Peyer's patch (tissue), 4 donors: ENCODE measurements around the gene PSMC3.

ENCODE experiments used
- POLR2A ChIP-seq, 2 donors: fragments of 450-650 bp; IDR thresholded peaks; one replicate each; pipeline ENCODE4 v1.5.1; 2017; ENCODE audit warnings: antibody characterized with exemption in 2 of 2, mild to moderate bottlenecking in 2 of 2, moderate library complexity in 2 of 2
- TF ChIP-seq, protein P1 (sequence below), 6 experiments: fragments of 450-650 bp in 4 of 6; fragments of 200-600 bp in 2 of 6; sonication (generic) in 1 of 6; IDR thresholded peaks; one replicate each; pipeline ENCODE4 v1.5.1; 2017 to 2019; ENCODE audit warnings: antibody characterized with exemption in 6 of 6, mild to moderate bottlenecking in 3 of 6, moderate library complexity in 1 of 6

DNA sequence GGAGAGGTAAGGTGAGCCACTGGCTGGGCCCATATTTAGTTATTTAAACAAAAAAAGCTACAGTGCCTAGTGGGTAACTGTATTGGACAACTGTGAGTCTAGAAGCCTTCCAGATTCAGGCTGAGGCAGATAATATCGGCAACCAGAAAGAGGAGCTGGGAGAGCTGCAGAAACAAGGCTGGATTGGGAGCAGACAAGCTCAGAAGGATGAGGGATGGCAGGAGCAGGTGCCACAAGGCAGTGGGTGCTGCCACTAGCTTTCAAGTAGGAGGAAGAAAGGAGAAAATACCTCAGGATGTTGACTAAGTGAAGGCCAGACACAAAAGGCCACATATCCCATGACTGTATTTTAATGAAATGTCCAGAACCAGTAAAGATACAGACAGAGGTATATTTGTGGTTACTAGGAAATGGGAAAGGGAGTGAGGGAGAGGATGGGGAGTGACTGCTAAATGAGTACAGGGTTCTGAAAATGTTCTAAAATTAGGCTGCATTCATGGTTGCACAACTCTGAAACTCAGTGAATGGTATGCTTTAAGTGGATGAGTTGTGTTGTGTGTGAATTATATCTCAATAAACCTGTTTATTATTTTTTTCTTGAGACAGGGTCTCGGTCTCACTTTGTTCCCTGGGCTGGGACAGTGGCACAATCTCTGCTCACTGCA lies 34.5 kb upstream of the PSMC3 start:
- TF ChIP-seq, protein P1, sequence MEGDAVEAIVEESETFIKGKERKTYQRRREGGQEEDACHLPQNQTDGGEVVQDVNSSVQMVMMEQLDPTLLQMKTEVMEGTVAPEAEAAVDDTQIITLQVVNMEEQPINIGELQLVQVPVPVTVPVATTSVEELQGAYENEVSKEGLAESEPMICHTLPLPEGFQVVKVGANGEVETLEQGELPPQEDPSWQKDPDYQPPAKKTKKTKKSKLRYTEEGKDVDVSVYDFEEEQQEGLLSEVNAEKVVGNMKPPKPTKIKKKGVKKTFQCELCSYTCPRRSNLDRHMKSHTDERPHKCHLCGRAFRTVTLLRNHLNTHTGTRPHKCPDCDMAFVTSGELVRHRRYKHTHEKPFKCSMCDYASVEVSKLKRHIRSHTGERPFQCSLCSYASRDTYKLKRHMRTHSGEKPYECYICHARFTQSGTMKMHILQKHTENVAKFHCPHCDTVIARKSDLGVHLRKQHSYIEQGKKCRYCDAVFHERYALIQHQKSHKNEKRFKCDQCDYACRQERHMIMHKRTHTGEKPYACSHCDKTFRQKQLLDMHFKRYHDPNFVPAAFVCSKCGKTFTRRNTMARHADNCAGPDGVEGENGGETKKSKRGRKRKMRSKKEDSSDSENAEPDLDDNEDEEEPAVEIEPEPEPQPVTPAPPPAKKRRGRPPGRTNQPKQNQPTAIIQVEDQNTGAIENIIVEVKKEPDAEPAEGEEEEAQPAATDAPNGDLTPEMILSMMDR (IDR thresholded peaks at IDR 0.05) = no peak
- no peak for TF ChIP-seq POLR2A (IDR thresholded peaks at IDR 0.05)
